ENCODE data around the gene RNF148. TPM values are rescaled to one million over a fixed set of nuclear protein-coding genes. Genes with fewer than 3 reads are reported as not detected.

RNF148 gene
- total RNA-seq, 1 donor from 2014 or later, result 0.39 TPM

DNA sequence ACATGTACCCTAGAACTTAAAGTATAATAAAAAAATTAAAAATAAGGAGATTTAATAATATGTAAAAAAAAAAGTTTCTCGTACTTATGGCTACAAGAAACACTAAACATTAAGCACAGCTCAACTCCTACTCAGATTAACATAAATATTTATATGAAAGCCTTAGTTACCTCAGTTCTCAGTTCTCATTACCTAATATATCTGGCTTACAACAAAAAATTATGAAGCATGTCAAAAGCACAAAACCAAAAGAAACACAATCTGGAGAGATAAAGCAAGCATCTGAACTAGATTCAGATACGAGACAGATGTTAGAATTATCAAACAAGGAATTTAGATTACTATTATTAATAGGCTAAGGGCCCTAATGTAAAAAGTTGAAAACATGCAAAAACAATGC, 43.9 kb downstream of the RNF148 start:
- no peak for TF ChIP-seq CTCF (conservative IDR thresholded peaks at IDR 0.05)
- DNase-seq (ENCODE audit: extremely low spot score, unreplicated experiment), result no peak
- no peaks in the 10 kb centered on the region for H3K36me3 Mint-ChIP-seq
- no peak overlapping the region for H3K27ac Mint-ChIP-seq
- H3K4me3 Mint-ChIP-seq, result no peak overlapping the region
- H3K9me3 Mint-ChIP-seq, result no peaks in the 10 kb centered on the region
- no peaks in the 10 kb centered on the region for H3K4me1 Mint-ChIP-seq (ENCODE audit: unreplicated experiment)
- H3K27me3 Mint-ChIP-seq, result no peaks in the 10 kb centered on the region

DNA sequence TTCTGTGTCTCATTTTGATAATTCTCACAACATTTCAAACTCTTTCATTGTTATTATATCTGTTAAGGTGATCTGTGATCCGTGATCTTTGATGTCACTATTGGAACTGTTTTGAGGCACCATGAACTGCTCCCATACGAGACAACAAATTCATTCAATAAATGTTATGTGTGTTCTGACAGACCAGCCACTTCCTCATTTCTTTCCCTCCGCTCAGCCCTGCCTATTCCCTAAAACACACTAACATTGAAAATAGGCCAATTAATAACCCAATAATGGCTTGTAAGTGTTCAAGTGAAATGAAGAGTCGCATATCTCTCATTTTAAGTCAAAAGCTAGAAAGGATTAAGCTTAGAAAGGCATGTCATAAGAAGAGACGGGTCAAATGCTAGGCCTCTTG, 49.0 kb downstream of the RNF148 start:
- Mint-ChIP-seq H3K27me3 (no peaks in the 10 kb centered on the region), H3K36me3 (no peaks in the 10 kb centered on the region), H3K4me3 (no peak overlapping the region), H3K9me3 (no peaks in the 10 kb centered on the region), H3K27ac (no peak overlapping the region), H3K4me1 (ENCODE audit: unreplicated experiment) (peaks cover 5% of the 10 kb centered on the region)
- TF ChIP-seq CTCF (conservative IDR thresholded peaks at IDR 0.05), result no peak
- DNase-seq (ENCODE audit: extremely low spot score, unreplicated experiment), result no peak

DNA sequence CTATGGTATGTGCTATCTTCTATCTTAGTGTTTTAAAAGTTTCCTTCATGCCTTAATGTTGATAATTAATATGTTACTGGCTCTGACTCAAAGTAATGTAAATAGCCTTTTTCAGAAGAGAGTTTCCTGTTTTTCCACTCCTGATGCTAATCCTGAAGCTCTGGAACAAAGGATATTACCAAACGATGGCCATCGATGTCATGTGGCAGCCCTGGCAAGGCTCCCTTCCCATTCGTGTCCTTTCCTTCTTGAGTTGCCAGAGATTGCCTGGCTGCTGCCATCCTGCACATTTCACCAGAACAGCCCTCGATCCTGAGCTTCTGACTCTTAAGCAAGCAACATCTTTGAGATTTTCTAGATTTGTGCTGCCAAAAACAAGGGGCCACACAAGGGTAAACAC, 49.8 kb downstream of the RNF148 start:
- peaks cover 5% of the 10 kb centered on the region for H3K4me1 Mint-ChIP-seq (ENCODE audit: unreplicated experiment)
- DNase-seq (ENCODE audit: extremely low spot score, unreplicated experiment), result no peak
- H3K36me3 Mint-ChIP-seq, result no peaks in the 10 kb centered on the region
- H3K4me3 Mint-ChIP-seq, result no peak overlapping the region
- no peaks in the 10 kb centered on the region for H3K27me3 Mint-ChIP-seq
- H3K9me3 Mint-ChIP-seq, result no peaks in the 10 kb centered on the region
- H3K27ac Mint-ChIP-seq, result no peak overlapping the region
- TF ChIP-seq CTCF (conservative IDR thresholded peaks at IDR 0.05), result no peak

Other genes starting within 250 kb of the RNF148 start
- 0.22 TPM in 1 of 2 replicates, not detected in the other for gene RNF133, start 3.8 kb downstream of the RNF148 start, total RNA-seq (ENCODE audit: low replicate concordance)
- gene CADPS2, start 183.5 kb upstream of the RNF148 start, total RNA-seq (ENCODE audit: low replicate concordance), result 6.6 and 10.1 TPM in 2 replicates